GM19452 (cell line): ENCODE data around the gene ERI2.

Experiments
- ATAC-seq: cut with Tn5 transposase; IDR thresholded peaks from one replicate; pipeline ENCODE4 v1.9.1; 2021; ENCODE audit not compliant: unreplicated experiment

Gene ERI2

GRCh38 chr16:20806168-20807050 is at the start of gene ERI2, which contains the start of gene REXO5:
Gene ERI2 (minus strand): TSS chr16:20806472. CDS start chr16:20806430, 42 bp downstream.
Gene REXO5 (plus strand): TSS chr16:20806527. CDS start chr16:20806954, 427 bp downstream.
- ATAC-seq = peak; percentile 73

GRCh38 chr16:20854963-20855362 is 48.7 kb upstream of the ERI2 start:
- no peak for ATAC-seq

- no peak for ATAC-seq
Observed at GRCh38 chr16:20853981-20854620, 47.8 kb upstream of the ERI2 start.

- no peak for ATAC-seq
Observed at GRCh38 chr16:20853143-20853542, 46.9 kb upstream of the ERI2 start.

GRCh38 chr16:20851601-20852000 is 45.3 kb upstream of the ERI2 start:
- no peak for ATAC-seq

GRCh38 chr16:20850981-20851380 is 44.7 kb upstream of the ERI2 start:
- ATAC-seq = no peak

GRCh38 chr16:20849589-20850390 is 43.5 kb upstream of the ERI2 start:
- ATAC-seq = no peak

GRCh38 chr16:20847550-20847949 is 41.3 kb upstream of the ERI2 start:
- no peak for ATAC-seq

- ATAC-seq = no peak
Observed at GRCh38 chr16:20846551-20846950, 40.3 kb upstream of the ERI2 start.

GRCh38 chr16:20846030-20846429 is 39.8 kb upstream of the ERI2 start:
- ATAC-seq = no peak

- no peak for ATAC-seq
Observed at GRCh38 chr16:20844588-20844987, 38.3 kb upstream of the ERI2 start.

GRCh38 chr16:20844054-20844453 is 37.8 kb upstream of the ERI2 start:
- ATAC-seq = no peak

- ATAC-seq = no peak
Observed at GRCh38 chr16:20839504-20839903, 33.2 kb upstream of the ERI2 start.

- no peak for ATAC-seq
Observed at GRCh38 chr16:20838240-20838639, 32.0 kb upstream of the ERI2 start.

- ATAC-seq = no peak
Observed at GRCh38 chr16:20833086-20833485, 26.8 kb upstream of the ERI2 start.

- no peak for ATAC-seq
Observed at GRCh38 chr16:20830372-20830771, 24.1 kb upstream of the ERI2 start.

- no peak for ATAC-seq
Observed at GRCh38 chr16:20829536-20829935, 23.3 kb upstream of the ERI2 start.

- no peak for ATAC-seq
Observed at GRCh38 chr16:20826039-20826566, 19.8 kb upstream of the ERI2 start.

GRCh38 chr16:20822521-20823325 is 16.5 kb upstream of the ERI2 start:
- ATAC-seq = no peak

GRCh38 chr16:20821682-20822081 is 15.4 kb upstream of the ERI2 start:
- no peak for ATAC-seq
